Neural crest cell (in vitro differentiated cells): Measurements from ENCODE around the gene APC. TPM values are rescaled to one million over a fixed set of nuclear protein-coding genes. Genes with fewer than 3 reads are reported as not detected.

Source experiments
- DNase-seq: peaks from one replicate; pipeline ENCODE4 v3.0.0; 2021; ENCODE audit warnings: low read depth, mixed read lengths, low spot score
- H3K27ac Mint-ChIP-seq: one replicate; pipeline ENCODE4 v1.8.0; 2021; ENCODE audit warnings: mild to moderate bottlenecking, mixed read lengths; ENCODE audit not compliant: unreplicated experiment
- H3K27me3 Mint-ChIP-seq: 2 replicates; pipeline ENCODE4 v1.8.0; 2021; ENCODE audit warnings: low read depth, mild to moderate bottlenecking, mixed read lengths
- H3K36me3 Mint-ChIP-seq: 2 replicates; pipeline ENCODE4 v1.8.0; 2021; ENCODE audit warnings: low read depth, mild to moderate bottlenecking, mixed read lengths
- H3K4me1 Mint-ChIP-seq: 2 replicates; pipeline ENCODE4 v1.8.0; 2021; ENCODE audit warnings: mixed read lengths
- H3K4me3 Mint-ChIP-seq: one replicate; pipeline ENCODE4 v1.8.0; 2021; ENCODE audit warnings: mild to moderate bottlenecking, mixed read lengths
- H3K9me3 Mint-ChIP-seq: 2 replicates; pipeline ENCODE4 v1.8.0; 2021; ENCODE audit warnings: mixed read lengths
- total RNA-seq: library from RNA; stranded (reverse); gene quantifications from 2 replicates; pipeline ENCODE4 v1.2.1, GENCODE V29; 2021
- TF ChIP-seq, protein P1 (sequence below): fragments of 200-600 bp; sonication (generic); conservative IDR thresholded peaks from 2 replicates; pipeline ENCODE4 v1.5.0; 2021; ENCODE audit warnings: antibody characterized with exemption, mild to moderate bottlenecking

The APC gene
- total RNA-seq, 1 donor from 2014 or later, result 48.4 TPM

DNA sequence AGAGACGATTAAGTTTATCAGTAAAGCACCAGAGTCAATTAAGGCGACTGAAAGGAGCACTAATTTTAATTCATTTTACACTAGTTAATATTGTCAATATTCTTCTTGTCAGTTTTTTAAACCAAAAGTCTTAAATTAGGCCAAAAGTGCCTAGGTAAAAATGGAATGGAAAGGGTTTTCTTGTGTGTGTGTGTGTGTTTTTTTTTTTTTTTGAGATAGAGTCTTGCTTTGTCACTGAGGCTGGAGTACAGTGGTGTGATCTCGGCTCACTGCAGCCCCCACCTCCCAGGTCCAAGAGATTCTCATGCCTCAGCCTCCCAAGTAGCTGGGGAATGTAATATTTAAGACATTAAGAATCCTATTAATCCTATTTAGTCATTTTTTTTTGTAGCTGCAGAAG, 3.1 kb upstream of the APC start:
- Mint-ChIP-seq H3K4me3 (no peak overlapping the region), H3K27me3 (no peaks in the 10 kb centered on the region), H3K27ac (no peak overlapping the region), H3K36me3 (no peaks in the 10 kb centered on the region), H3K9me3 (no peaks in the 10 kb centered on the region), H3K4me1 (peaks cover 17% of the 10 kb centered on the region)
- DNase-seq, result no peak
- TF ChIP-seq, protein P1, sequence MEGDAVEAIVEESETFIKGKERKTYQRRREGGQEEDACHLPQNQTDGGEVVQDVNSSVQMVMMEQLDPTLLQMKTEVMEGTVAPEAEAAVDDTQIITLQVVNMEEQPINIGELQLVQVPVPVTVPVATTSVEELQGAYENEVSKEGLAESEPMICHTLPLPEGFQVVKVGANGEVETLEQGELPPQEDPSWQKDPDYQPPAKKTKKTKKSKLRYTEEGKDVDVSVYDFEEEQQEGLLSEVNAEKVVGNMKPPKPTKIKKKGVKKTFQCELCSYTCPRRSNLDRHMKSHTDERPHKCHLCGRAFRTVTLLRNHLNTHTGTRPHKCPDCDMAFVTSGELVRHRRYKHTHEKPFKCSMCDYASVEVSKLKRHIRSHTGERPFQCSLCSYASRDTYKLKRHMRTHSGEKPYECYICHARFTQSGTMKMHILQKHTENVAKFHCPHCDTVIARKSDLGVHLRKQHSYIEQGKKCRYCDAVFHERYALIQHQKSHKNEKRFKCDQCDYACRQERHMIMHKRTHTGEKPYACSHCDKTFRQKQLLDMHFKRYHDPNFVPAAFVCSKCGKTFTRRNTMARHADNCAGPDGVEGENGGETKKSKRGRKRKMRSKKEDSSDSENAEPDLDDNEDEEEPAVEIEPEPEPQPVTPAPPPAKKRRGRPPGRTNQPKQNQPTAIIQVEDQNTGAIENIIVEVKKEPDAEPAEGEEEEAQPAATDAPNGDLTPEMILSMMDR, result no peak

GRCh38 chr5:112735702-112736101, 2.0 kb upstream of the APC start:
- no peaks in the 10 kb centered on the region for H3K9me3 Mint-ChIP-seq
- TF ChIP-seq, protein P1, result no peak
- H3K4me1 Mint-ChIP-seq, result peaks cover 17% of the 10 kb centered on the region
- H3K27me3 Mint-ChIP-seq, result no peaks in the 10 kb centered on the region
- no peak overlapping the region for H3K4me3 Mint-ChIP-seq
- no peak overlapping the region for H3K27ac Mint-ChIP-seq
- no peaks in the 10 kb centered on the region for H3K36me3 Mint-ChIP-seq
- DNase-seq, result no peak

- DNase-seq, result no peak
- Mint-ChIP-seq H3K27me3 (no peaks in the 10 kb centered on the region), H3K4me3 (peak overlapping the region; percentile 98), H3K27ac (no peak overlapping the region), H3K4me1 (peaks cover 20% of the 10 kb centered on the region), H3K9me3 (no peaks in the 10 kb centered on the region), H3K36me3 (no peaks in the 10 kb centered on the region)
- TF ChIP-seq, protein P1, result no peak
Observed at GRCh38 chr5:112737070-112737462, 619 bp upstream of the APC start.

- H3K27ac Mint-ChIP-seq, result peak overlapping the region; percentile 63
Observed at GRCh38 chr5:112738191-112738560, 491 bp downstream of the APC start.

GRCh38 chr5:112742424-112742823, 4.7 kb downstream of the APC start:
- DNase-seq, result no peak
- H3K27ac Mint-ChIP-seq, result no peak overlapping the region
- TF ChIP-seq, protein P1, result no peak
- no peaks in the 10 kb centered on the region for H3K36me3 Mint-ChIP-seq
- H3K27me3 Mint-ChIP-seq, result no peaks in the 10 kb centered on the region
- H3K9me3 Mint-ChIP-seq, result no peaks in the 10 kb centered on the region
- H3K4me1 Mint-ChIP-seq, result peaks cover 28% of the 10 kb centered on the region
- peak overlapping the region; percentile 9 for H3K4me3 Mint-ChIP-seq

More at GRCh38 chr5:112738191-112738560, 491 bp downstream of the APC start:
- DNase-seq, result no peak
- Mint-ChIP-seq H3K27me3 (no peaks in the 10 kb centered on the region), H3K4me3 (peak overlapping the region; percentile 98), H3K9me3 (no peaks in the 10 kb centered on the region), H3K4me1 (peaks cover 29% of the 10 kb centered on the region), H3K36me3 (no peaks in the 10 kb centered on the region)
- TF ChIP-seq, protein P1, result no peak

DNA sequence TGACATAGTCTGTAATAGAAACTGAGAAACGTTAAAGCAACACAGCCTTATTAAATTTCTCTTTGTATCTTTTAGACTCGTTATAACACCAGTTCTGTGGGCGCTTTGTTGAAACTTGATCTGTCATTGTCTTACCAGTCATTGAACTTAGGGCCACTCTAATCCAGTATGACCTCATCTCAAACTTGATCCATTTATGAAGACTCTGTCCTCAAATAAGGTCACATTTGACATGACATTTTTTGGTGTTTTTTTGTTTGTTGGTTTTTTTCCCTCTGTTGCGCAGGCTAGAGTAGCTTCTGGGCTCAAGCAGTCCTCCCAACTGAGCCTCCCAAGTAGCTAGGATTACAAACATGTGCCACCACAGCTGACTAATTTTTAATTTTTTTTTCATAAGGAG, 5.9 kb downstream of the APC start:
- H3K27me3 Mint-ChIP-seq, result no peaks in the 10 kb centered on the region
- DNase-seq, result no peak
- no peak overlapping the region for H3K4me3 Mint-ChIP-seq
- TF ChIP-seq, protein P1, result no peak
- H3K36me3 Mint-ChIP-seq, result no peaks in the 10 kb centered on the region
- H3K27ac Mint-ChIP-seq, result peak overlapping the region; percentile 36
- no peaks in the 10 kb centered on the region for H3K9me3 Mint-ChIP-seq
- peaks cover 17% of the 10 kb centered on the region for H3K4me1 Mint-ChIP-seq
